Testis (tissue), 2 donors: ENCODE measurements around the gene HMMR.

ENCODE experiments used
- POLR2A ChIP-seq: fragments of 450-650 bp; IDR thresholded peaks from one replicate; pipeline ENCODE4 v1.6.1; 2017; ENCODE audit warnings: antibody characterized with exemption, mild to moderate bottlenecking, moderate library complexity
- TF ChIP-seq, protein P1 (sequence below), 3 experiments: fragments of 450-650 bp in 2 of 3; fragments of 200-600 bp in 1 of 3; sonication (generic) in 1 of 3; IDR thresholded peaks; one replicate each; pipeline ENCODE4 v1.5.1; 2016 to 2019; ENCODE audit warnings: antibody characterized with exemption in 3 of 3, mild to moderate bottlenecking in 2 of 3, moderate library complexity in 1 of 3

- TF ChIP-seq POLR2A, result no peak
- TF ChIP-seq, protein P1, sequence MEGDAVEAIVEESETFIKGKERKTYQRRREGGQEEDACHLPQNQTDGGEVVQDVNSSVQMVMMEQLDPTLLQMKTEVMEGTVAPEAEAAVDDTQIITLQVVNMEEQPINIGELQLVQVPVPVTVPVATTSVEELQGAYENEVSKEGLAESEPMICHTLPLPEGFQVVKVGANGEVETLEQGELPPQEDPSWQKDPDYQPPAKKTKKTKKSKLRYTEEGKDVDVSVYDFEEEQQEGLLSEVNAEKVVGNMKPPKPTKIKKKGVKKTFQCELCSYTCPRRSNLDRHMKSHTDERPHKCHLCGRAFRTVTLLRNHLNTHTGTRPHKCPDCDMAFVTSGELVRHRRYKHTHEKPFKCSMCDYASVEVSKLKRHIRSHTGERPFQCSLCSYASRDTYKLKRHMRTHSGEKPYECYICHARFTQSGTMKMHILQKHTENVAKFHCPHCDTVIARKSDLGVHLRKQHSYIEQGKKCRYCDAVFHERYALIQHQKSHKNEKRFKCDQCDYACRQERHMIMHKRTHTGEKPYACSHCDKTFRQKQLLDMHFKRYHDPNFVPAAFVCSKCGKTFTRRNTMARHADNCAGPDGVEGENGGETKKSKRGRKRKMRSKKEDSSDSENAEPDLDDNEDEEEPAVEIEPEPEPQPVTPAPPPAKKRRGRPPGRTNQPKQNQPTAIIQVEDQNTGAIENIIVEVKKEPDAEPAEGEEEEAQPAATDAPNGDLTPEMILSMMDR (IDR thresholded peaks at IDR 0.05), result no peak
Observed at GRCh38 chr5:163459462-163459818, 992 bp upstream of the HMMR start.
